ENCODE results near the gene NLRP7. TPM values are rescaled to one million over a fixed set of nuclear protein-coding genes. Genes with fewer than 3 reads are reported as not detected.
"Not testable (repeated sequence)": the region's sequence is repeated elsewhere in the genome, so short reads cannot be mapped to it uniquely, and the experiment has no call there.

The NLRP7 gene
- total and polyA plus RNA-seq, 9 donors = 0.10 to 0.64 TPM; not detected in 7

GRCh38 chr19:54918499-54918898, 28.8 kb downstream of the NLRP7 start:
- H3K9me3 ChIP-seq = no peaks in the 10 kb centered on the region
- no peak for DNase-seq
- H3K4me3 ChIP-seq = no peak overlapping the region
- H3K27ac ChIP-seq = no peak overlapping the region
- TF ChIP-seq POLR2A (IDR thresholded peaks at IDR 0.05) (no peak), EP300 (IDR thresholded peaks at IDR 0.05) (no peak), CTCF (IDR thresholded peaks at IDR 0.05) (no peak)
- no peaks in the 10 kb centered on the region for H3K4me1 ChIP-seq (ENCODE audit: insufficient read depth)
- no peaks in the 10 kb centered on the region for H3K36me3 ChIP-seq
- H3K27me3 ChIP-seq = no peaks in the 10 kb centered on the region
- WGBS, 3 donors = 85 to 92% (median 86%) methylated on average over 9 of the region's 9 CpGs
- intact Hi-C loops (cut with DNase I) = no loop called here

- intact Hi-C loops (cut with DNase I) = no loop called here
- Histone ChIP-seq H3K4me1 (ENCODE audit: insufficient read depth) (no peaks in the 10 kb centered on the region), H3K27ac (no peak overlapping the region), H3K36me3 (no peaks in the 10 kb centered on the region), H3K27me3 (no peaks in the 10 kb centered on the region), H3K9me3 (no peaks in the 10 kb centered on the region), H3K4me3 (no peak overlapping the region)
- DNase-seq = no peak
- 71 to 76% (median 71%) methylated on average over 11 of the region's 11 CpGs for WGBS, 3 donors
- TF ChIP-seq CTCF (IDR thresholded peaks at IDR 0.05) (no peak), EP300 (IDR thresholded peaks at IDR 0.05) (no peak), POLR2A (IDR thresholded peaks at IDR 0.05) (no peak)
These were observed 30.5 kb downstream of the NLRP7 start for GRCh38 chr19:54916822-54917221.

- WGBS, 3 donors = 79 to 89% (median 79%) methylated on average over 4 to 5 of the region's 5 CpGs
- H3K27me3 ChIP-seq; H3K36me3 ChIP-seq; H3K27ac ChIP-seq; DNase-seq; H3K4me1 ChIP-seq (ENCODE audit: insufficient read depth); intact Hi-C loops (cut with DNase I); H3K4me3 ChIP-seq; H3K9me3 ChIP-seq: not testable (repeated sequence)
These were observed 39.4 kb downstream of the NLRP7 start for GRCh38 chr19:54907899-54908298.

- no peak for DNase-seq
These were observed 40.5 kb downstream of the NLRP7 start for GRCh38 chr19:54906819-54907218.

More at GRCh38 chr19:54906819-54907218, 40.5 kb downstream of the NLRP7 start:
- no peaks in the 10 kb centered on the region for H3K27me3 ChIP-seq
- H3K9me3 ChIP-seq = no peaks in the 10 kb centered on the region
- H3K27ac ChIP-seq = no peak overlapping the region
- no peaks in the 10 kb centered on the region for H3K36me3 ChIP-seq
- no peaks in the 10 kb centered on the region for H3K4me1 ChIP-seq (ENCODE audit: insufficient read depth)
- intact Hi-C loops (cut with DNase I) = no loop called here
- WGBS, 3 donors = 76 to 92% (median 90%) methylated on average over 7 of the region's 7 CpGs
- no peak overlapping the region for H3K4me3 ChIP-seq
- no peak for TF ChIP-seq EP300 (IDR thresholded peaks at IDR 0.05)
- no peak for TF ChIP-seq CTCF (IDR thresholded peaks at IDR 0.05)
- TF ChIP-seq POLR2A (IDR thresholded peaks at IDR 0.05) = no peak
